Choroid plexus epithelial cell (primary cell): Measurements from ENCODE around the gene COL18A1.

Source experiments
- DNase-seq: peaks from one replicate; pipeline ENCODE4 v3.0.0-alpha.2; 2010; ENCODE audit warnings: low read depth
- H3K4me3 ChIP-seq: 2 replicates; pipeline ENCODE4 v1.5.1; 2011; ENCODE audit warnings: low read depth, mild to moderate bottlenecking, control low read depth, low read length, moderate library complexity
- CTCF ChIP-seq: conservative IDR thresholded peaks from 2 replicates; pipeline ENCODE4 v1.5.1; 2011; ENCODE audit warnings: low read depth, mild to moderate bottlenecking, control low read depth, inconsistent platforms, low read length, moderate library complexity

COL18A1 gene

DNA sequence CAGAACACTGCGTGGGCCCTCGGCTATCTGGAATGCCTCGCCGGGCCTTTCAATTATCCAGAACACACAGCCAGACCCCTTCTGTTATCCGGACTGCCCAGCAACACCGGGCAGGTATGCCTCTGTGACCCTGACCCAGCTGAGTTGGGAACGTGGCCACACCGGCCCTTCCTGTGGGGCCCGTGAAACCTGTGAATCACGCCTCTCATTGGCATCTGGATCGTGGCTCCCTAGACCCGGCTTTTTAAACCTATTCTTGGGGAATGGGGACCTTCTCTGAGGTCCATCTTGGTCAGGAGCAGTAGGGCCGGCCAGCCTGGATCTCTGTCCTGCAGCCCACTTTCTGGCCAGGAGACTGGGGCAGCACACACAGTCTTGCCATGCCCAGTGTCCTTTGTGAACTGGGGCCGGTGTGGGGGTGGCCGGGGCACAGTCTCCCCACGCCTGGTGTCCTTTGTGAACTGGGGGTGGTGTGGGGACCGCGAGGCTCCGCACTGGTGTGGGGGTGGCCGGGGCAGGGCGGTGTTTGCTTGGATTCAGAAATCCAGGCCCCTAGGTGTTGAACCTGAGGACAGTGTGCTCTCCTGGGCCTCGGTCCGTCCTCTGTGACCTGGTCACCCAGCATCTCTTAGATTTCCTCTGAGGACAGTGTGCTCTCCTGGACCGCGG, 11.1 kb downstream of the COL18A1 start:
- TF ChIP-seq CTCF = no peak
- H3K4me3 ChIP-seq = no peak overlapping the region

GRCh38 chr21:45416620-45417019, 11.7 kb downstream of the COL18A1 start:
- DNase-seq = no peak
- no peak for TF ChIP-seq CTCF
- no peak overlapping the region for H3K4me3 ChIP-seq

More for the DNA sequence above, 11.1 kb downstream of the COL18A1 start:
- DNase-seq = no peak

DNA sequence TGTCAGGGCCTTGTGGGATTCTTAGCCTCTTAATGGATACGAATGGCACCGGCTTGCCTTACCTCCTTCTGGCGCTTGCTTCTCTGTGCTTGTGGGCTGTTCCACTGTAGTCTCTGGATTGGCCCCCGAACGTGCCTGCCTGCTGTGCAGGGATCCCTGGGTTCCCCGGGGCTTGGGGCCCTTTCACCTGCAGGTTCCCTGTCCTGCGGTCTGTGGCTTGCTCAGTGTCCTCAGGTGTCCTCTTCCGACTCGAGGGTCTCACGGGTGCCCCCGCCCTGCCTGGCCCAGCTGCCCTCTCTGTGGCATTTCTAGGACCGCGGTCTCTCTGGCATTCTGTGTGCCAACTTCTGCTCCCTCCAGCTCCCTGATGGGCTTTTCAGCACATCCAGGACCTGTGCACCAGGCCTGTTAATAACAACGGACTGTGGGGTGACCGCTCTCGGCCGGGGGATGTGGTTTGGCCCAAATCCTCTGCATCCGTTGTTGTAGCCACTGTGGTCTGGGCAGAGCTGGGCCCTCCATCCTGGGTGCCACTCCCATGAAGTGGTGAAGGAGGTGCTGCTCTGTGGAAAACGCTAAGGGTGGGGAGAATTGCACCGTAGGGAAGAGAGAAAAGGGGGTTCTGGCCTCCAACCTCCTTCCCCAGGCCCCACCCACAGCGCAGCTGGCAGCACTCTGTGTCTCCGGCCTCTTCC, 12.4 kb downstream of the COL18A1 start:
- no peak for DNase-seq
- no peak for TF ChIP-seq CTCF

DNA sequence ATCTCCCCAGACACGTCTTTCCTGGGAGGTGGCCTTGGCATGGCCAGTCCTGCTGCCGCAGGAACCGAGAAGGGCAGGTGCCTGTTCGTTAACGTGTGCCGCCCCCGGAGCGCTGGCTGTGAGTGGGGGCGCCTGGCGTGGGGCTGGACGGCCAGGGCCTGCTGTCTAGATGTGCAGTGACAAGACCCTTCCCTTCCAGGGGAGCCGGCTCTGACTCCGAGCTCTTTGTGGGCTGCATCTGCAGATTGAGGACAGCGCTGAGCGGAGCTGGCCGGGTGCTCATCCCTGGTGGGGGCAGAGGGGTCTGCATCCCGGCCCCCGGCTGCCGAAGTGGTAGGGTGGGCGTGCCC, 13.0 kb downstream of the COL18A1 start:
- TF ChIP-seq CTCF = no peak
- H3K4me3 ChIP-seq = no peak overlapping the region
- no peak for DNase-seq

More for the DNA sequence above, 12.4 kb downstream of the COL18A1 start:
- no peak overlapping the region for H3K4me3 ChIP-seq

- no peak for TF ChIP-seq CTCF
- DNase-seq = no peak
- no peak overlapping the region for H3K4me3 ChIP-seq
Measured at GRCh38 chr21:45418301-45419071, 13.5 kb downstream of the COL18A1 start.

- no peak for TF ChIP-seq CTCF
- no peak for DNase-seq
- no peak overlapping the region for H3K4me3 ChIP-seq
Measured at GRCh38 chr21:45419162-45419561, 14.2 kb downstream of the COL18A1 start.
